GM21619 (cell line): Measurements from ENCODE around the gene EDA.
"Not testable (repeated sequence)": the region's sequence is repeated elsewhere in the genome, so short reads cannot be mapped to it uniquely, and the experiment has no call there.

ENCODE experiments used
- ATAC-seq: cut with Tn5 transposase; IDR thresholded peaks from one replicate; pipeline ENCODE4 v1.9.1; 2021; ENCODE audit not compliant: unreplicated experiment

Gene EDA

GRCh38 chrX:69741721-69742120 is 125.8 kb downstream of the EDA start:
- no peak for ATAC-seq

GRCh38 chrX:69746051-69746450 is 130.1 kb downstream of the EDA start:
- ATAC-seq: no peak

GRCh38 chrX:69748055-69748454 is 132.1 kb downstream of the EDA start:
- ATAC-seq: no peak

- ATAC-seq: no peak
Measured at GRCh38 chrX:69759921-69760625, 144.2 kb downstream of the EDA start.

GRCh38 chrX:69761633-69762032 is 145.7 kb downstream of the EDA start:
- no peak for ATAC-seq

GRCh38 chrX:69762340-69762739 is 146.4 kb downstream of the EDA start:
- no peak for ATAC-seq

GRCh38 chrX:69793260-69793935 is 177.5 kb downstream of the EDA start:
- ATAC-seq: no peak

- no peak for ATAC-seq
Measured at GRCh38 chrX:69795702-69796101, 179.8 kb downstream of the EDA start.

GRCh38 chrX:69807400-69807799 is 191.5 kb downstream of the EDA start:
- ATAC-seq: no peak

- ATAC-seq: no peak
Measured at GRCh38 chrX:69808375-69808774, 192.5 kb downstream of the EDA start.

- no peak for ATAC-seq
Measured at GRCh38 chrX:69813677-69814076, 197.8 kb downstream of the EDA start.

GRCh38 chrX:69815063-69815462 is 199.2 kb downstream of the EDA start:
- no peak for ATAC-seq

GRCh38 chrX:69815519-69815918 is 199.6 kb downstream of the EDA start:
- no peak for ATAC-seq

- ATAC-seq: no peak
Measured at GRCh38 chrX:69844636-69845035, 228.7 kb downstream of the EDA start.

GRCh38 chrX:69859999-69860398 is 244.1 kb downstream of the EDA start:
- not testable (repeated sequence) for ATAC-seq

- ATAC-seq: no peak
Measured at GRCh38 chrX:69876221-69876620, 260.3 kb downstream of the EDA start.

GRCh38 chrX:69884210-69884609 is 268.3 kb downstream of the EDA start:
- no peak for ATAC-seq

- no peak for ATAC-seq
Measured at GRCh38 chrX:69896046-69896445, 280.1 kb downstream of the EDA start.

- no peak for ATAC-seq
Measured at GRCh38 chrX:69900491-69900890, 284.6 kb downstream of the EDA start.

- ATAC-seq: no peak
Measured at GRCh38 chrX:69906447-69906846, 290.5 kb downstream of the EDA start.

GRCh38 chrX:69914781-69915180 is 298.9 kb downstream of the EDA start:
- no peak for ATAC-seq

GRCh38 chrX:69919749-69920148 is 303.8 kb downstream of the EDA start:
- ATAC-seq: no peak

GRCh38 chrX:69932323-69932722 is 316.4 kb downstream of the EDA start:
- no peak for ATAC-seq
